ENCODE measurements around the gene IGSF11. TPM values are rescaled to one million over a fixed set of nuclear protein-coding genes. Genes with fewer than 3 reads are reported as not detected.
"Not testable (repeated sequence)": the region's sequence is repeated elsewhere in the genome, so short reads cannot be mapped to it uniquely, and the experiment has no call there.

IGSF11 gene, protein sequence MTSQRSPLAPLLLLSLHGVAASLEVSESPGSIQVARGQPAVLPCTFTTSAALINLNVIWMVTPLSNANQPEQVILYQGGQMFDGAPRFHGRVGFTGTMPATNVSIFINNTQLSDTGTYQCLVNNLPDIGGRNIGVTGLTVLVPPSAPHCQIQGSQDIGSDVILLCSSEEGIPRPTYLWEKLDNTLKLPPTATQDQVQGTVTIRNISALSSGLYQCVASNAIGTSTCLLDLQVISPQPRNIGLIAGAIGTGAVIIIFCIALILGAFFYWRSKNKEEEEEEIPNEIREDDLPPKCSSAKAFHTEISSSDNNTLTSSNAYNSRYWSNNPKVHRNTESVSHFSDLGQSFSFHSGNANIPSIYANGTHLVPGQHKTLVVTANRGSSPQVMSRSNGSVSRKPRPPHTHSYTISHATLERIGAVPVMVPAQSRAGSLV
- not detected in 2 replicates for total RNA-seq

DNA sequence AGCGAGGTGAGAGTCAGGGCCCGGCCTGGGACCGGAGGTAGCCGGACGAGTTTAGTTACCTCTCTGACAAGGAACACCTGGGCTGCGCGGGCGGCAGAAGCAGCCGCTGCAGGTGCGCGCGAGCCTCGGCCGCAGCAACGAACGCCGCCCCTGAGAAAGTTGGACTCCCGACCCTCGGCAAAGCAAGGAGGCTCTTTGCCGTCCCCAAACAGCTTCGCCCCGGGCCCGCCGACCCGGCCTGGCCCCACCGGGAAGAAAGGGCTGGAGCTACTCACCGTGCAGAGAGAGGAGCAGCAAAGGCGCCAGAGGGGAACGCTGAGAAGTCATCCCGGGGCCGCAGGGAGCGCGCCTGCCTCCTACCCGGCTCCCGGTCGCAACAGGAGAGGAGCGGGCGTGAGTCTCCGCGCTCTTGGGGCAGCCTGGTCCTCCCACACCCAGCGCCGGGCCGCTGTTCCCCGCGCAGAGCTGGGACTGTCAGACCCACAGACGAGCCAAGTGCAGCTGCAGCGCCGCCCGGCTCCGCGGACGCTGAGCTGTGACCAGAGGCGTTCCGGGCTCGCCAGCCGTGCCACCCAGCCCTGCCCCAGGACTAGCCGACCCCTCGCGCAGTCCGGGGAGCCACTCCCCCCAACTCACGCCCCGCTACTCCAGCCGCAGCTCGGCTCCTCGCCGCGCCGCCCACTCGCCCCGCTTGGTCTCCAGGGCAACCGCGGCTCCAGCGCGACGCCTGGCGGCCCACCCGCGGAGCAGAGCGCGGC is at the start of gene IGSF11:
TSS of gene IGSF11 (minus strand) at position 591 of the 758 bp plus-strand sequence. CDS start at position 327, 264 bp downstream.
- DNase-seq (ENCODE audit: low read depth, low spot score): peak; percentile 1

DNA sequence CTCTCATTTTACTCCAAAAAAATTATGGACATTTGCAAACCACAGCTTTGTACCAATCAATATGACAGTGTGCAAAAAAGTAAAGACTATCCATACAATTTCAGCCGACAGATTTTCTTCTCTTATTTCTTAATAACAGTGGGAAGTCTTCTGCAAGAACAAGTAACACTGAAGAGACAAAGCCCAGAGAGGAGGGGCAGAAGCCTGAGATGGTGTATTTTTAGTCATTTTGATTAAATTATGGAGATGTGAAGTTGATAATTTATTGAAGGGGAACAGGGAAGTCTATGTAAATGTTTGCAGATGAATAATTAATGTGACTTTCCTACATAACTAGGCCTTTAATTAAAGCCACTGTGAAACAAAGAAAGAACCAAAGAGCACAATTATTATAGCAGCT is 45.7 kb upstream of the IGSF11 start:
- DNase-seq (ENCODE audit: low read depth, low spot score): no peak

- DNase-seq (ENCODE audit: low read depth, low spot score): no peak
These were observed 38.8 kb upstream of the IGSF11 start for GRCh38 chr3:119073258-119074001.

DNA sequence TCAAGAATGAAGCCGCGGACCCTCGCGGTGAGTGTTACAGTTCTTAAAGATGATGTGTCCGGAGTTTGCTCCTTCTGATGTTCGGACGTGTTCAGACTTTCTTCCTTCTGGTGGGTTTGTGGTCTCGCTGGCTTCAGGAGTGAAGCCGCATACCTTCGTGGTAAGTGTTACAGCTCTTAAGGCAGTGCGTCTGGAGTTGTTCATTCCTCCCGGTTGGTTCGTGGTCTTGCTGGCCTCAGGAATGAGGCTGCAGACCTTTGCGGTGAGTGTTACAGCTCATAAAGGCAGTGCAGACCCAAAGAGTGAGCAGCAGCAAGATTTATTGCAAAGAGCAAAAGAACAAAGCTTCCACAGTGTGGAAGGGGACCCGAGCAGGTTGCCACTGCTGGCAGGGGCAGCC is 37.8 kb upstream of the IGSF11 start:
- DNase-seq (ENCODE audit: low read depth, low spot score): not testable (repeated sequence)

GRCh38 chr3:119069725-119070124 is 35.1 kb upstream of the IGSF11 start:
- DNase-seq (ENCODE audit: low read depth, low spot score): no peak

GRCh38 chr3:119063471-119063870 is 28.8 kb upstream of the IGSF11 start:
- DNase-seq (ENCODE audit: low read depth, low spot score): no peak

DNA sequence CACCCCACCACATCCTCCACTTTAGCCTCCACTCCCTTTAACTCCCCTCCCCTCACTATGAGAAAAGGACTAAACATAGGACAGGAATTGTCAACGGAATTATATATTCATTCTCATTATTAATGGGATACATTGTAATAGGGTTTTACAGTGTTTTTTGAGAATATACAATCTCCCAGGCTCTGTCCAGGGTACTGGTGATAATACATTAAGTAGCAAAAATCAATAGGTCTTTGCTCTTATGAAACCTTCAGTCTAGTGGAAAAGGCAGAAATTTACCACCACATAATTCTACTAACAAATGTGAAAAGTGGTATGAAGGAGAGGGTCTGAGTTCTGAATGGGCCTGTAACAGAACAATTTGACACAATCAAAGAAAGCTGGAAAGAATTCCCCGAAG is 28.2 kb upstream of the IGSF11 start:
- DNase-seq (ENCODE audit: low read depth, low spot score): no peak

- no peak for DNase-seq (ENCODE audit: low read depth, low spot score)
These were observed 9.9 kb upstream of the IGSF11 start for GRCh38 chr3:119044593-119044992.

DNA sequence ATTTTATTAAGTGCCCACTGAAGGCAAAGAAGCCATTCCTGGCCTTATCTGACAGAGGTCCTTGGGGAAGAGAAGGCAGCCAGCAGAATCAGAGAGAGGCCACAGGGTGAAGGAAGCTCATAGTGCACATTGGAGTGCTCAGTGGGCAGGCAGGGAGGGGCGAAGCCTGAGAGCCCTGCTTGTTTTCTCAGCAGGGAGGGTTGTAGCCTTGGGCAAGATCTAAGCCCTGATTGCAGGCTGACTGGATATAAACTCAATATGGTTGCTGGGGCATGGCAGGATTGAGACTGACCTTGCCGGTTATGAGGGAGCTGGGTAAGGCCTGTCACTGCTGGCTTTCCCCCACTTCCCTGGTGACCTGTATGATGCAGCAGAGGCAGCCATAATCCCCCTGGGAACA is 7.5 kb upstream of the IGSF11 start:
- no peak for DNase-seq (ENCODE audit: low read depth, low spot score)

DNA sequence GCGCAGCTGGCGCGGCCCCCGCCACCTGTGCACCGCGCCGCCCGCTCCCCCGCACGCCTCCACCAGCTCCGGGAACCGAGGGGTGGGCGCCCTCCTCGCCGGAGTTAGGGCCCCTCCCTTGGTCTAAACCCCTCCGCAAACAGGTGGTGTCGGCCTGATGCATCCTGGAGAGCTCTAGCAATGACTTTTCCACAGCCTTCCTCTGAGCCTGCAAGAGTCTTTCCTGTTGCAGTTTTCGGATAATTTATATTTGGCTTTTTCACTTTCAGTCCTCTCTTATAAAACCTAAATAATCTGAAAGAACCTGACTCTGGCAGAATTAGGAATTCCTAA is 334 bp upstream of the IGSF11 start:
- no peak for DNase-seq (ENCODE audit: low read depth, low spot score)

DNA sequence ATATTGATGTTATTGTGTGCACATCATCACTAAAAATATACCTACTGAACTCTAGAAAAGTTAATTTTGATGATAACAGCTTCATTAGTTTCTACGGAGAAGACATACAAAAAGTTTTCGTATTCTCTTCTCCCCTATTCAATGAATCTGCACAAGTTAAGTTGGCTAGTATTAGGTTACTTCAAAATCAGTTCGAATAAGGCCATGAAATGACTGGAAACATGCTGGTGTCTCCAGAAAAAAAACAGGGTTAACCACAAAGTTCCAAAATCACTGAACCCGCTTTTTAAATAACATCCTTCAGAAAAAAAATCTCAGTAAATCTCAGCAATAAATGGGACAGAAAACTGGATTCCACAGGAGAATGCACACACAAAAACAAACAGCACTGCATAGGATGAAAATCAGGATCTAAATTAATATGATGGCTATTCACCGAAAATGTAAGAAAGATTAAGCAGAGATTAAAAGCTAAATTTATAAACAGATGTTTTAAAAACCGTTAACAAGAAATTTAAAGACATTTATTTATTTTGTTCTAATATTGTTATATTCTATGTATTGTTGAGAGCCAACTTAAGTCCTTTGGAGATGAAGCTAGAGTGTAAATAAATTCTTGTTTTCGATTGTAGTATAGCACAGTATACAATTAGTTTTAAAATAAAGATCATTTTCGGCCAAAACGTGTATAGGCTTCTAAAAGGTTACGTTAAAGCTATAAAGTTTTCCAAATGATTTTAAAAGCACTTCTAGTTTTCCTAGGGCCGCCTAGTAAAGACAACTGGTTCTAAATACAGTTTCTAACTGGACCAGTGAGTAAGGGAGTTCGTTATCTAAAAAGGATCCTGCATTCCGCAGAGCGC is 1.0 kb downstream of the IGSF11 start:
- DNase-seq (ENCODE audit: low read depth, low spot score): no peak

GRCh38 chr3:119025171-119025795 is 9.4 kb downstream of the IGSF11 start:
- no peak for DNase-seq (ENCODE audit: low read depth, low spot score)

- DNase-seq (ENCODE audit: low read depth, low spot score): no peak
These were observed 14.7 kb downstream of the IGSF11 start for GRCh38 chr3:119019767-119020518.

GRCh38 chr3:119018690-119019463 is 15.8 kb downstream of the IGSF11 start:
- no peak for DNase-seq (ENCODE audit: low read depth, low spot score)

DNA sequence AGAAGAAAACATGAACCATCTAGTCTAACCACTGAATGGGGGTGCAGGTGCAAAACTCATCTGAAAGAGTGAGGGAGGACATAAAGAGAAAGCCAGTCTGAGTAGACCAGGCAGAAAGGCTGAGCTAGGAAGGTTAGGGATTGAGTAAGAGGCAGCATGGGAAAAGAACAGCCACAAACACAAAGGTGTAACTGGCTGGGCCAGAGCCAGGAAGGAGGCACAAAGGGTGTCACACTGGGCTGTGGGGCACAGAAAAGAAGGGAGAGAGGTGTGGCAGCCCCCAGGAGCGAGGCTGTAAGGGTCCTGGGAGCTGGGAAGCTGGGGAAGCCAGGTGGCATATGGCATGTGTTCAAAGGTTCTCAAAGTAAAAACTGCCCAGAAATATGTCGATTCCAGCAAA is 18.7 kb downstream of the IGSF11 start:
- no peak for DNase-seq (ENCODE audit: low read depth, low spot score)

- no peak for DNase-seq (ENCODE audit: low read depth, low spot score)
These were observed 20.7 kb downstream of the IGSF11 start for GRCh38 chr3:119013951-119014350.

GRCh38 chr3:119011528-119011927 is 23.1 kb downstream of the IGSF11 start:
- no peak for DNase-seq (ENCODE audit: low read depth, low spot score)

GRCh38 chr3:118997190-118997589 is 37.5 kb downstream of the IGSF11 start:
- DNase-seq (ENCODE audit: low read depth, low spot score): no peak

GRCh38 chr3:118991775-118992174 is 42.9 kb downstream of the IGSF11 start:
- no peak for DNase-seq (ENCODE audit: low read depth, low spot score)
